HEK293 (cell line): ENCODE data around the gene PODN.
A peak's percentile ranks its signal among the peaks of the same experiment; 100 is the strongest.

ENCODE experiments used
- CTCF ChIA-PET: fragments of 350-600 bp; formaldehyde crosslinking; extraction: SDS; loops from one replicate; lab custom pipeline; 2021; ENCODE audit warnings: antibody characterized with exemption; lab: Yijun Ruan, JAX
- POLR2A ChIA-PET: fragments of 300-600 bp; formaldehyde crosslinking; extraction: SDS; loops from one replicate; lab custom pipeline; 2020; ENCODE audit warnings: antibody characterized with exemption, inconsistent platforms; lab: Yijun Ruan, JAX
- H3K27ac ChIP-seq: fragments of 200-500 bp; sonication (Bioruptor generic); 2 replicates; pipeline ENCODE4 v1.5.1; 2014; ENCODE audit warnings: low read depth, low read length, control low read depth, inconsistent platforms; ENCODE audit errors: extremely low read depth
- H3K36me3 ChIP-seq, 2 experiments: fragments of 200-500 bp in 1 of 2; sonication (Bioruptor generic) in 1 of 2; 1 replicate in 1 of 2; 2 replicates in 1 of 2; pipeline ENCODE4 v1.5.1; 2014 to 2017; ENCODE audit warnings: inconsistent platforms in 2 of 2, low read length in 2 of 2; ENCODE audit not compliant: control insufficient read depth in 2 of 2, insufficient read depth in 1 of 2
- H3K4me1 ChIP-seq: fragments of 200-500 bp; sonication (Bioruptor generic); 2 replicates; pipeline ENCODE4 v1.5.1; 2014; ENCODE audit warnings: mild to moderate bottlenecking, low read length, inconsistent platforms; ENCODE audit not compliant: control insufficient read depth, insufficient read depth
- H3K4me3 ChIP-seq: 2 replicates; pipeline ENCODE4 v1.5.1; 2011; ENCODE audit warnings: low read depth, mild to moderate bottlenecking, control low read depth, low read length, moderate library complexity
- H3K9me3 ChIP-seq: fragments of 200-500 bp; sonication (Bioruptor generic); 2 replicates; pipeline ENCODE4 v1.5.1; 2014; ENCODE audit warnings: low read depth, low read length, inconsistent platforms; ENCODE audit not compliant: control insufficient read depth, insufficient read depth
- AEBP2 ChIP-seq: fragments of 450-650 bp; formaldehyde crosslinking; IDR thresholded peaks from 2 replicates; pipeline ENCODE4 v1.5.1; 2016; ENCODE audit warnings: missing biosample characterization, missing genetic modification characterization, borderline replicate concordance
- BCL11B ChIP-seq: fragments of 450-650 bp; formaldehyde crosslinking; IDR thresholded peaks from 2 replicates; pipeline ENCODE4 v1.5.1; 2016; ENCODE audit warnings: low read depth, missing biosample characterization, missing genetic modification characterization
- KLF1 ChIP-seq: fragments of 450-650 bp; formaldehyde crosslinking; IDR thresholded peaks from 2 replicates; pipeline ENCODE4 v1.5.1; 2016; ENCODE audit warnings: missing biosample characterization, missing genetic modification characterization
- KLF10 ChIP-seq: fragments of 450-650 bp; IDR thresholded peaks from 2 replicates; pipeline ENCODE4 v1.5.1; 2018; ENCODE audit warnings: missing biosample characterization, mild to moderate bottlenecking, missing genetic modification characterization
- OSR2 ChIP-seq: fragments of 450-650 bp; formaldehyde crosslinking; IDR thresholded peaks from 2 replicates; pipeline ENCODE4 v1.5.1; 2016; ENCODE audit warnings: missing biosample characterization, missing genetic modification characterization
- SCRT1 ChIP-seq: fragments of 450-650 bp; formaldehyde crosslinking; IDR thresholded peaks from 2 replicates; pipeline ENCODE4 v1.5.1; 2016; ENCODE audit warnings: missing biosample characterization, missing genetic modification characterization, borderline replicate concordance
- ZFP41 ChIP-seq: fragments of 450-650 bp; formaldehyde crosslinking; IDR thresholded peaks from 2 replicates; pipeline ENCODE4 v1.5.1; 2016; ENCODE audit warnings: missing biosample characterization, missing genetic modification characterization, borderline replicate concordance
- ZIC2 ChIP-seq: fragments of 450-650 bp; formaldehyde crosslinking; IDR thresholded peaks from 2 replicates; pipeline ENCODE4 v1.5.1; 2016; ENCODE audit warnings: missing biosample characterization, missing genetic modification characterization
- ZNF184 ChIP-seq: fragments of 450-650 bp; IDR thresholded peaks from 2 replicates; pipeline ENCODE4 v1.5.1; 2018; ENCODE audit warnings: missing biosample characterization, mild to moderate bottlenecking, missing genetic modification characterization
- ZNF202 ChIP-seq: fragments of 450-650 bp; formaldehyde crosslinking; IDR thresholded peaks from 2 replicates; pipeline ENCODE4 v1.5.1; 2016; ENCODE audit warnings: missing biosample characterization, missing genetic modification characterization, borderline replicate concordance
- ZNF302 ChIP-seq: fragments of 450-650 bp; formaldehyde crosslinking; IDR thresholded peaks from 2 replicates; pipeline ENCODE4 v1.5.1; 2016; ENCODE audit warnings: missing biosample characterization, missing genetic modification characterization, low read depth
- ZNF37A ChIP-seq: fragments of 450-650 bp; IDR thresholded peaks from 2 replicates; pipeline ENCODE4 v1.5.1; 2018; ENCODE audit warnings: missing biosample characterization, missing genetic modification characterization
- ZNF391 ChIP-seq: fragments of 450-650 bp; formaldehyde crosslinking; IDR thresholded peaks from 2 replicates; pipeline ENCODE4 v1.5.1; 2016; ENCODE audit warnings: low read depth, missing biosample characterization, missing genetic modification characterization, borderline replicate concordance
- ZNF416 ChIP-seq: fragments of 450-650 bp; formaldehyde crosslinking; IDR thresholded peaks from 2 replicates; pipeline ENCODE4 v1.5.1; 2016; ENCODE audit warnings: missing biosample characterization, missing genetic modification characterization
- ZNF433 ChIP-seq: fragments of 450-650 bp; formaldehyde crosslinking; IDR thresholded peaks from 2 replicates; pipeline ENCODE4 v1.5.1; 2016; ENCODE audit warnings: missing biosample characterization, missing genetic modification characterization, low read depth
- ZNF48 ChIP-seq: fragments of 450-650 bp; formaldehyde crosslinking; IDR thresholded peaks from 2 replicates; pipeline ENCODE4 v1.5.1; 2016; ENCODE audit warnings: missing biosample characterization, missing genetic modification characterization
- ZNF555 ChIP-seq: fragments of 450-650 bp; formaldehyde crosslinking; conservative IDR thresholded peaks from 2 replicates; pipeline ENCODE4 v1.5.1; 2017; ENCODE audit warnings: missing biosample characterization, mild to moderate bottlenecking, missing genetic modification characterization, inconsistent platforms
- ZNF621 ChIP-seq: fragments of 450-650 bp; formaldehyde crosslinking; IDR thresholded peaks from 2 replicates; pipeline ENCODE4 v1.5.1; 2017; ENCODE audit warnings: missing biosample characterization, missing genetic modification characterization
- ZNF624 ChIP-seq: fragments of 450-650 bp; formaldehyde crosslinking; IDR thresholded peaks from 2 replicates; pipeline ENCODE4 v1.5.1; 2017; ENCODE audit warnings: missing biosample characterization, missing genetic modification characterization
- ZNF639 ChIP-seq: fragments of 450-650 bp; formaldehyde crosslinking; IDR thresholded peaks from 2 replicates; pipeline ENCODE4 v1.5.1; 2016; ENCODE audit warnings: missing biosample characterization, missing genetic modification characterization
- ZSCAN30 ChIP-seq: fragments of 450-650 bp; IDR thresholded peaks from 2 replicates; pipeline ENCODE4 v1.5.1; 2018; ENCODE audit warnings: missing biosample characterization, mild to moderate bottlenecking, missing genetic modification characterization, moderate library complexity
- ZSCAN5A ChIP-seq: fragments of 450-650 bp; formaldehyde crosslinking; IDR thresholded peaks from 2 replicates; pipeline ENCODE4 v1.5.1; 2016; ENCODE audit warnings: missing biosample characterization, missing genetic modification characterization

The PODN gene

GRCh38 chr1:53070621-53071020 is 8.6 kb downstream of the PODN start:
- Histone ChIP-seq H3K9me3 (no peaks in the 10 kb centered on the region), H3K4me1 (no peaks in the 10 kb centered on the region), H3K4me3 (no peak overlapping the region), H3K36me3 (no peaks in the 10 kb centered on the region), H3K27ac (no peak overlapping the region)
- ChIA-PET POLR2A (no interaction called here), CTCF (no interaction called here)
- TF ChIP-seq ZNF202 (tag by site-specific recombination) = no peak
- TF ChIP-seq ZNF391 (tag by site-specific recombination) = no peak
- TF ChIP-seq ZNF555 (tag by site-specific recombination) = no peak
- no peak for TF ChIP-seq ZNF639 (tag by site-specific recombination)
- no peak for TF ChIP-seq AEBP2 (tag by site-specific recombination)
- no peak for TF ChIP-seq OSR2
- TF ChIP-seq ZSCAN30 = no peak
- TF ChIP-seq ZNF621 = no peak
- TF ChIP-seq ZNF624 (tag by site-specific recombination) = no peak
- no peak for TF ChIP-seq KLF1 (tag by site-specific recombination)
- no peak for TF ChIP-seq ZFP41
- TF ChIP-seq BCL11B (tag by site-specific recombination) = no peak
- no peak for TF ChIP-seq ZNF37A
- TF ChIP-seq ZNF433 = no peak
- no peak for TF ChIP-seq ZNF48
- TF ChIP-seq KLF10 = no peak
- TF ChIP-seq SCRT1 (tag by site-specific recombination) = no peak
- TF ChIP-seq ZNF416 = no peak
- TF ChIP-seq ZNF184 (tag by site-specific recombination) = no peak
- no peak for TF ChIP-seq ZNF302 (tag by site-specific recombination)

GRCh38 chr1:53071167-53071865 is 9.3 kb downstream of the PODN start:
- no peak for TF ChIP-seq ZSCAN5A (tag by site-specific recombination)
- peak; percentile 74 for TF ChIP-seq ZIC2 (tag by site-specific recombination)
- TF ChIP-seq, all 188 proteins: peak for 1
- H3K9me3 ChIP-seq = no peaks in the 10 kb centered on the region
- no peaks in the 10 kb centered on the region for H3K4me1 ChIP-seq
- ChIA-PET POLR2A (no interaction called here), CTCF (no interaction called here)
- no peak overlapping the region for H3K4me3 ChIP-seq
- H3K27ac ChIP-seq = no peak overlapping the region
- no peaks in the 10 kb centered on the region for H3K36me3 ChIP-seq
